Measurements from ENCODE around the gene CDT1.
"Not testable (repeated sequence)": the region's sequence is repeated elsewhere in the genome, so short reads cannot be mapped to it uniquely, and the experiment has no call there.

CDT1 gene

GRCh38 chr16:88816736-88817535 lies 13.3 kb downstream of the CDT1 start:
- DNase-seq (ENCODE audit: low spot score) = no peak

- no peak for DNase-seq (ENCODE audit: low spot score)
Measured at GRCh38 chr16:88817785-88818574, 14.4 kb downstream of the CDT1 start.

- no peak for DNase-seq (ENCODE audit: low spot score)
Measured at GRCh38 chr16:88818575-88818874, 14.9 kb downstream of the CDT1 start.

DNA sequence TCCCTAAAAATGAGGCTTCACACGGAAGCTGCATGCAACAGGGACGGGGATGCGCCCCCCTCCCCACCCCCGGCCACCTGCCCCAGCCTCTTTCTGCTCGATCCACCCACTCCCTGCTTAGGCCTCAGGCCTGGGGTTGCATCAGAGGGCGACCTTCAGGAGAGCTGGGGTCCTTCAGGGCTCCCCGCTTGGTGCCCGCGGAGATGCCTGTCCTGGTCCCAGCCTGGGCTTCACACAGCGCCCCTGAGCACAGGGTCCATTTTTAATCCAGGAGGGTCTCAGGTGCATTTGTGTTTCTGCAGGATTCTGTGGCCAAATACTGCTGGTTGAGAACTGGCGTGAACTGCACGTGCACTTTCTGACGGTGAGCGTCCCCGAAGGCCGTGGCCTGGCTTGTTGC lies 15.5 kb downstream of the CDT1 start:
- no peak for DNase-seq (ENCODE audit: low spot score)

DNA sequence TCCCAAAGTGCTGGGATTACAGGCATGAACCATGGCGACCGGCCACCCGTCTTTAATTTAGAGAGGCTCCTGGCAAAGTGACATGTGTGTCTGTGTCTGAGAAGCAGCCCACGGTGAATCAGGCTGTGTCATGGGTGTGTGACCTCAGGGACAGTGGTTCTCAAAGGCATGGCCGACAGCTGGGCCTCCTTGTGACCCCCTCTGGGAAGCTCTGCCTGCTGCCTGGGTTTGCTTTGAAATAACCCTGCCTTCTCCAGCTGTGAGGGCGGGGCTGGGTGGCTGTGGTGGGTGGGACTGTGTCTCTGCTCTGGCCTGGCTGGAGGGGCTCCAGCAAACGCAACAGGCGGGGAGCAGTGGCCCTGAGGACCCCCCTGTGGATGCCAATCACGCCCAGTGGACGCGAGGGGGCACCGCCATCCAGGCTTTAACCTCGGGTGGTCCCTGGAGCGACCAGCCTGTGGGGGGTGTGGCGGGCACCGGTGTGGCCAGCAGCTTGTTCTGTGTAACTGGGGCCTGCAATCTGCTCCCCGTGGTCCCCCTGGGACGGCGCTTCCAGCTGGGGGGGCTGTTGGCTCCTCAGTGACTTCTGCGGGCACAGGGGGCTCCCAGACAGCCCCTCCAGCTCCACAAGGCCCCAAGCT lies 16.9 kb downstream of the CDT1 start:
- no peak for DNase-seq (ENCODE audit: low spot score)

- DNase-seq (ENCODE audit: low spot score) = no peak
Measured at GRCh38 chr16:88821168-88821850, 17.7 kb downstream of the CDT1 start.

- no peak for DNase-seq (ENCODE audit: low spot score)
Measured at GRCh38 chr16:88822281-88823040, 18.9 kb downstream of the CDT1 start.

- DNase-seq (ENCODE audit: low spot score) = not testable (repeated sequence)
Measured at GRCh38 chr16:88823646-88824045, 20.1 kb downstream of the CDT1 start.

DNA sequence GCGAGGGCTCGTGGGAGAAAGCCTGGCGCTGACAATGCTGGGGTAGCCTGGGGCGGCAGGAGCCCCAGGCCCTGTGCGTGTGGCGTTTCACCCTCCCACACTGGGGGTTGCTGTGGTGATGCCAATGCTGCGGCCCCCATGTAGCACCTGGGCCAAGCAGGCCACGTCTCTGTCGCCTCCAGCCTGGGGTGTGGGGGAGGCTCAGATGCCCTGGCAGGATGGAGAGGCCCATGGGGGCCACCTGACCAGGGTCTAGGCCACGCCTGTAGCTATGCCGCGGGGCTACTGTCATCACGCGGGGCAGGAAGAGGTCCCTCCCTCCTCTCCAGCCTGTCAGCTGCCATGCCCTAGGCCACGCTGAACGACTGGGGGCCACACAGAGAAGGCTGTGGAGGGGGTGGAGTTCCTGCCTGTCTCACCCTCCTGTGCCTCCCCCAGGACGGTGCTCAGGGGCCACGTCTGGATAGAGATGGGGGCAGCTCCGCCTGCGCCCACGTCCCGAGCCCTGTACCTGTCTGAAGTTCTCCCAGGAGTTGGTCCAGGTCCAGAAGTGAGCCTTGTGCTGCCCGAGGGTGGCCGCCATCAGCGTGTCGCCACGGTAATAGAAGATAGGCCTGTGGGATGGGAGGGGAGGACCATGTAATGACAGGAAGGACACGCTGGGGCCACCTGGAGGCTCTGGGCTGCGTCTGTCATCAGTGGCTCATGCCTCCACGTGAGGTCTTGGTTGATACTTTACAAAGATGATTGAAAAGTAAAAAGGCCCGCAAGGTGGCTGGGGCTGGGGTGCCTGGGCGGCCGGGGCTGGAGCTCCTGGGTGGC lies 20.9 kb downstream of the CDT1 start:
- no peak for DNase-seq (ENCODE audit: low spot score)

DNA sequence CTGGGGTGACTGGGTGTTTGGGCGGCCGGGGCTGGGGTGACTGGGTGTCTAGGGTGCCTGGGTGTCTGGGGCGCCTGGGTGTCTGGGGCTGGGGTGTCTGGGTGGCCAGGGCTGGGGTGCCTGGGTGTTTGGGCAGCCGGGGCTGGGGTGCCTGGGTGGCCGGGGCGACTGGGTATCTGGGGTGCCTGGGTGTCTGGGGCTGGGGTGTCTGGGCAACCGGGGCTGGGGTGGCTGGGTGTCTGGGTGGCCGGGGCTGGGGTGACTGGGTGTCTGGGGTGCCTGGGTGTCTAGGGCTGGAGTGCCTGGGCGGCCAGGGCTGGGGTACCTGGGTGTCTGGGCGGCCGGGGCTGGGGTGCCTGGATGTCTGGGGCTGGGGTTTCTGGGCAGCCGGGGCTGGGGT lies 21.6 kb downstream of the CDT1 start:
- DNase-seq (ENCODE audit: low spot score) = no peak

GRCh38 chr16:88826070-88826840 lies 22.7 kb downstream of the CDT1 start:
- no peak for DNase-seq (ENCODE audit: low spot score)

GRCh38 chr16:88827727-88828126 lies 24.1 kb downstream of the CDT1 start:
- DNase-seq (ENCODE audit: low spot score) = no peak

DNA sequence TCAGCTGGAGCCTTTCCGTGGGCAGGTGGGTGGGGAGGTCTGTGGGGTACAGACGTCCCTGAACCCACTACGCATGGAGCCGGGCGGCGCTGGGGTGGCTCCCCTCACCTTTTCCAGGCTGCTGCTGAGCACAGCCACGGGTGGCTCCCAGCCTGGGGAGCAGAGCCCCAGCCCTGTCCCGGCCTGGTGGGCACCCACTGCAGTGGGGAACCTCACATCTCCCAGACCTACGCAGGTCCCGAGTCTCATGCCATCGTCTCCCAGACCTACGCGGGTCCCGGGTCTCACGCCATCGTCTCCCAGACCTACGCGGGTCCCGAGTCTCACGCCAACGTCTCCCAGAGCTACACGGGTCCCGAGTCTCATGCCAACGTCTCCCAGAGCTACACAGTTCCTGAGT lies 25.1 kb downstream of the CDT1 start:
- no peak for DNase-seq (ENCODE audit: low spot score)

GRCh38 chr16:88830258-88830657 lies 26.7 kb downstream of the CDT1 start:
- no peak for DNase-seq (ENCODE audit: low spot score)

- DNase-seq (ENCODE audit: low spot score) = no peak
Measured at GRCh38 chr16:88830783-88831182, 27.2 kb downstream of the CDT1 start.

GRCh38 chr16:88831838-88832237 lies 28.2 kb downstream of the CDT1 start:
- no peak for DNase-seq (ENCODE audit: low spot score)

DNA sequence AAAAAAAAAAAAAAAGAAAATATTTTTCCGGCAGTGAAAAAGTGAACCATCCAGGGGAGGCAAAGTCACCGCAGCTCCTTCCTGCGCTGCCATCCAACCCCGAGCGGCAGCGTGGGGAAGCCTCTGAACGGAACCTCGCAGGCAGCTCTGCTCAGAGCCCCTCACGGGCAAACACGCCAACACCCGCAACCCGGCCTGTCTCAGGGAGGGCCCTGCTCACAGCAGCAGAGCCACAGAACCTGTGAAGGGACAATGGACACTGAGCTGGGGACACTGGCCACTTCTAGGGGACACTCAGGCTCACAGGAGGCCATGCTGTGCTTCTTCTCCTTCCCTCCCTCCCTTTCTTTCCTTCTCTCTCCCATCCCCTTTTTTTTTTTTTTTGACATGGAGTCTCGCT lies 29.5 kb downstream of the CDT1 start:
- no peak for DNase-seq (ENCODE audit: low spot score)

DNA sequence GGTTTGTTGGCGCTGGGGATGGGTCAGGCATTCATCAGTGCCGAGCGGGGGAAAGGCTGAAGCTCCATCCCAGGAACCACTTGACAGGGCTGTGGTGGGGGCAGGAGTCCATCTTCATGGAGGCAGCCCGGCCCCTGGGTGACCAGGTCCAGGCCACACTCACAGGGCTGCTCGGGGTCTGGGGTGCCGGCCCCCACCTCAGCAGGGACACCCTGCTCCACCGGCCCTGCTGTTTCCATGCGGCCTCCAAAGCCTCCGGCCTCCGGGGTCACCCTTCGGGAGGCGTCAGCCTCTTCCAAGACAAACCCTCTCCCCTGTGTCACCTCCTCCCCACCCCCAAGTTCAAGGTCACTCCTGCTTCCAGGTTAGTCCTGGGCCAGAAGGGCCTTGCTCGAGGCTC lies 31.1 kb downstream of the CDT1 start:
- no peak for DNase-seq (ENCODE audit: low spot score)

GRCh38 chr16:88835383-88835782 lies 31.8 kb downstream of the CDT1 start:
- no peak for DNase-seq (ENCODE audit: low spot score)

DNA sequence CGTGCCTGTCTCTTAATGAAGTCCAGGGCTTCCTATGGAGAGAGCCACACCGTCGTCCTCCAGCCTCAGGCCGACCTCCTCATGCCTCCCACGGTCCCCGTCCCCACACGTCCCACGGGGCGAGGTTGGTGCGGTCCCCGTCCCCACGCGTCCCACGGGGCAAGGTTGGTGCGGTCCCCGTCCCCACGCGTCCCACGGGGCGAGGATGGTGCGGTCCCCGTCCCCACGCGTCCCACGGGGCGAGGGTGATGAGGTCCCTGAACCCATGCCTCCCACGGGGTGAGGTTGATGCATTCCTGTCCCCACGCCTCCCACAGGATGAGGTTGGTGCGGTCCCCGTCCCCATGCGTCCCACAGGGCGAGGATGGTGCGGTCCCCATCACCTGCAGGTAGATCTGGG lies 32.2 kb downstream of the CDT1 start:
- no peak for DNase-seq (ENCODE audit: low spot score)
